HG03135 (cell line): ENCODE data around the gene CYP27A1.
"Not testable (repeated sequence)": the region's sequence is repeated elsewhere in the genome, so short reads cannot be mapped to it uniquely, and the experiment has no call there.

Experiments used
- ATAC-seq: cut with Tn5 transposase; IDR thresholded peaks from one replicate; pipeline ENCODE4 v1.9.1; 2021; ENCODE audit warnings: mild to moderate bottlenecking, moderate library complexity; ENCODE audit not compliant: unreplicated experiment

CYP27A1 gene

GRCh38 chr2:218830526-218831306 is 48.8 kb downstream of the CYP27A1 start:
- no peak for ATAC-seq

- ATAC-seq = no peak
These were observed 49.5 kb downstream of the CYP27A1 start, which contains the start of gene PRKAG3 for GRCh38 chr2:218831378-218831990. TSS of gene PRKAG3 (minus strand) at chr2:218831803.

GRCh38 chr2:218832081-218832480 is 50.1 kb downstream of the CYP27A1 start:
- ATAC-seq = no peak

GRCh38 chr2:218832520-218832919 is 50.6 kb downstream of the CYP27A1 start:
- no peak for ATAC-seq

- no peak for ATAC-seq
These were observed 51.2 kb downstream of the CYP27A1 start for GRCh38 chr2:218833023-218833609.

- ATAC-seq = no peak
These were observed 52.7 kb downstream of the CYP27A1 start for GRCh38 chr2:218834685-218835084.

- no peak for ATAC-seq
These were observed 55.5 kb downstream of the CYP27A1 start for GRCh38 chr2:218837495-218837894.

- no peak for ATAC-seq
These were observed 57.5 kb downstream of the CYP27A1 start for GRCh38 chr2:218839430-218839829.

GRCh38 chr2:218839888-218840287 is 57.9 kb downstream of the CYP27A1 start:
- ATAC-seq = no peak

- not testable (repeated sequence) for ATAC-seq
These were observed 62.4 kb downstream of the CYP27A1 start for GRCh38 chr2:218844334-218844733.

- ATAC-seq = not testable (repeated sequence)
These were observed 65.0 kb downstream of the CYP27A1 start for GRCh38 chr2:218846963-218847362.

- no peak for ATAC-seq
These were observed 67.8 kb downstream of the CYP27A1 start for GRCh38 chr2:218849721-218850120.

- no peak for ATAC-seq
These were observed 68.8 kb downstream of the CYP27A1 start for GRCh38 chr2:218850796-218851195.

GRCh38 chr2:218851286-218851685 is 69.3 kb downstream of the CYP27A1 start:
- ATAC-seq = no peak

- no peak for ATAC-seq
These were observed 71.1 kb downstream of the CYP27A1 start for GRCh38 chr2:218852911-218853667.

- ATAC-seq = no peak
These were observed 71.8 kb downstream of the CYP27A1 start for GRCh38 chr2:218853766-218854165.

- ATAC-seq = no peak
These were observed 72.9 kb downstream of the CYP27A1 start for GRCh38 chr2:218854860-218855259.

GRCh38 chr2:218855305-218856166 is 73.6 kb downstream of the CYP27A1 start:
- no peak for ATAC-seq

GRCh38 chr2:218856167-218856895 is 74.4 kb downstream of the CYP27A1 start:
- ATAC-seq = no peak

- ATAC-seq = no peak
These were observed 74.9 kb downstream of the CYP27A1 start for GRCh38 chr2:218856896-218857243.
